PC-9 (cell line): ENCODE results near the gene LRMDA. TPM values are rescaled to one million over a fixed set of nuclear protein-coding genes. Genes with fewer than 3 reads are reported as not detected.

Experiments
- BruUV-seq: library from RNA; stranded (reverse); fragments of 400-500 nt; replicated peaks from 2 replicates; lab custom pipeline; 2021; lab: Mats Ljungman, UMichigan
- CTCF ChIA-PET: fragments of 300-600 bp; sonication (Branson Sonifier 250); formaldehyde crosslinking; loops from one replicate; lab custom pipeline; 2022; ENCODE audit warnings: antibody characterized with exemption; lab: Charles Lee
- POLR2A ChIA-PET: fragments of 300-600 bp; sonication (Branson Sonifier 250); formaldehyde crosslinking; loops from one replicate; lab custom pipeline; 2022; ENCODE audit warnings: antibody characterized with exemption; ENCODE audit not compliant: unreplicated experiment; lab: Charles Lee
- DNase-seq, 2 experiments: peaks; one replicate each; pipeline versions ENCODE4 v3.0.0 to v3.0.0-alpha.2; 2015 to 2022; ENCODE audit warnings: mixed read lengths in 1 of 2
- H2AFZ ChIP-seq: fragments of 200-600 bp; sonication (generic); 2 replicates; pipeline ENCODE4 v1.8.1; 2017; ENCODE audit warnings: antibody characterized with exemption
- H3F3A ChIP-seq: fragments of 200-600 bp; sonication (generic); 2 replicates; pipeline ENCODE4 v1.8.1; 2017; ENCODE audit warnings: antibody characterized with exemption, mild to moderate bottlenecking, low read depth; ENCODE audit not compliant: insufficient read depth
- H3K27ac ChIP-seq: fragments of 200-600 bp; sonication (generic); 2 replicates; pipeline ENCODE4 v1.6.1; 2016; ENCODE audit warnings: mixed run types
- H3K27me3 ChIP-seq: fragments of 200-600 bp; sonication (generic); 2 replicates; pipeline ENCODE4 v1.6.1; 2016; ENCODE audit warnings: low read depth, mixed run types; ENCODE audit not compliant: insufficient read depth
- H3K36me3 ChIP-seq: fragments of 200-600 bp; sonication (generic); 2 replicates; pipeline ENCODE4 v1.6.1; 2016; ENCODE audit warnings: low read depth, mixed run types
- H3K4me1 ChIP-seq: fragments of 200-600 bp; sonication (generic); replicated peaks from 2 replicates; pipeline ENCODE4 v1.6.1; 2016; ENCODE audit warnings: mixed run types; ENCODE audit not compliant: insufficient read depth
- H3K4me2 ChIP-seq: fragments of 200-600 bp; sonication (generic); 2 replicates; pipeline ENCODE4 v1.6.1; 2017; ENCODE audit warnings: mixed run types
- H3K4me3 ChIP-seq: fragments of 200-600 bp; sonication (generic); 2 replicates; pipeline ENCODE4 v1.6.1; 2016; ENCODE audit warnings: mixed run types
- H3K79me2 ChIP-seq: fragments of 200-600 bp; sonication (generic); 2 replicates; pipeline ENCODE4 v1.6.1; 2017; ENCODE audit warnings: low read depth, mixed run types
- H3K9me2 ChIP-seq: fragments of 200-600 bp; sonication (generic); 2 replicates; pipeline ENCODE4 v1.8.1; 2017; ENCODE audit warnings: mild to moderate bottlenecking; ENCODE audit not compliant: insufficient read depth
- H3K9me3 ChIP-seq: fragments of 200-600 bp; sonication (generic); 2 replicates; pipeline ENCODE4 v1.8.1; 2016; ENCODE audit warnings: low read depth; ENCODE audit not compliant: insufficient read depth
- H4K20me1 ChIP-seq: fragments of 200-600 bp; sonication (generic); 2 replicates; pipeline ENCODE4 v1.8.1; 2017; ENCODE audit not compliant: insufficient read depth
- EZH2 ChIP-seq: fragments of 200-600 bp; sonication (generic); IDR thresholded peaks from 2 replicates; pipeline ENCODE4 v1.8.0; 2017; ENCODE audit warnings: antibody characterized with exemption, low read depth
- intact Hi-C: fragments of 100-400 bp; cut with micrococcal nuclease; formaldehyde crosslinking; loops from one replicate; pipeline ENCODE4 v1.10.0; 2022; ENCODE audit not compliant: unreplicated experiment
- total RNA-seq: library from RNA; stranded (reverse); gene quantifications from 2 replicates; pipeline ENCODE4 v1.2.3, GENCODE V29; 2021
- TF ChIP-seq, protein P1 (sequence below): fragments of 200-600 bp; sonication (generic); conservative IDR thresholded peaks from 2 replicates; pipeline ENCODE4 v1.6.1; 2017; ENCODE audit warnings: mixed run types, antibody characterized with exemption, mild to moderate bottlenecking, moderate library complexity

The LRMDA gene
- total RNA-seq, 1 experiment from 2014 or later, result not detected

DNA sequence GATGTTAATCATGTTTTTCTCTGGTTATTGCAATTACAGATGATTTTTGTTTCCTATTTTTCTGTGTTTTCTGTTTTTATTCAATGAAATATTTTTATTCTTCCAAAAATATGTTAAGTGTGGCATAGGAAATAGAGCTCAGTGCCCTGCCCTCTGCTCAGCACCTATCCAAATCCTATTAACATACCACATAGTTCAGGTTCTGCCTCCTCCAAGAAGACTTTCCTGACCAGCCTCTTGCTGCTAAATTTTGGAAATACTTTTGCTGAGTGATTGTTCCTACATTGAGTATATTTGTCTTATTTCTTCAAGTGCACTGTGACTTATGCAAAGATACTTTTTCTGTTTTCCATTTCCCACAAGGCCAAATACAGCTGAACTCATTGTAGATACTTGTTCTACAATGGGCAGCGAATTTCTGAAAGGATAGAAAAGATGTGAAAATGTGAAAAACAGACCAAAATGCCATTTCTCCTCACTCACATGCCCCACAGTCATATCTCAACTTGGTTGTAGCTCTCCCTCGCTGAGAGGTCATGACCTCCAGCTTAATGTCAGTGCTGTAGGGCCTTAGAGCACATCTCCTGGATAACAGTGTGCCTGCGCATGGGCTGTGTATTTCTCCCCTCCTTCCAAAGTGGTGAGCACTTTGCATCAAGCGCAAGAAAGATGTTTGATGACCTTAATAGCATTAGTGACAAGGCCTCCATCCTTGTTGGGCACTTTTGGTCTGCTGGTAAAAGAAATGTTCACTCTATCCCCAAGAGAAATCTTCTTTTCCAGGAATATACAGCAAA lies 677.3 kb downstream of the LRMDA start:
- Histone ChIP-seq H3F3A (no peaks in the 10 kb centered on the region; the same call in 1 of the 2 replicates), H3K9me2 (no peaks in the 10 kb centered on the region), H3K9me3 (no peaks in the 10 kb centered on the region), H3K27ac (no peak overlapping the region), H3K36me3 (no peaks in the 10 kb centered on the region), H3K4me1 (peaks cover 9% of the 10 kb centered on the region), H3K4me3 (no peak overlapping the region), H3K79me2 (no peaks in the 10 kb centered on the region), H2AFZ (no peak overlapping the region), H3K4me2 (no peak overlapping the region), H4K20me1 (no peaks in the 10 kb centered on the region), H3K27me3 (no peaks in the 10 kb centered on the region)
- ChIA-PET POLR2A (no interaction called here), CTCF (no interaction called here)
- intact Hi-C loops, result no loop called here
- no peak for DNase-seq
- no TSS peak for BruUV-seq
- TF ChIP-seq, protein P1, sequence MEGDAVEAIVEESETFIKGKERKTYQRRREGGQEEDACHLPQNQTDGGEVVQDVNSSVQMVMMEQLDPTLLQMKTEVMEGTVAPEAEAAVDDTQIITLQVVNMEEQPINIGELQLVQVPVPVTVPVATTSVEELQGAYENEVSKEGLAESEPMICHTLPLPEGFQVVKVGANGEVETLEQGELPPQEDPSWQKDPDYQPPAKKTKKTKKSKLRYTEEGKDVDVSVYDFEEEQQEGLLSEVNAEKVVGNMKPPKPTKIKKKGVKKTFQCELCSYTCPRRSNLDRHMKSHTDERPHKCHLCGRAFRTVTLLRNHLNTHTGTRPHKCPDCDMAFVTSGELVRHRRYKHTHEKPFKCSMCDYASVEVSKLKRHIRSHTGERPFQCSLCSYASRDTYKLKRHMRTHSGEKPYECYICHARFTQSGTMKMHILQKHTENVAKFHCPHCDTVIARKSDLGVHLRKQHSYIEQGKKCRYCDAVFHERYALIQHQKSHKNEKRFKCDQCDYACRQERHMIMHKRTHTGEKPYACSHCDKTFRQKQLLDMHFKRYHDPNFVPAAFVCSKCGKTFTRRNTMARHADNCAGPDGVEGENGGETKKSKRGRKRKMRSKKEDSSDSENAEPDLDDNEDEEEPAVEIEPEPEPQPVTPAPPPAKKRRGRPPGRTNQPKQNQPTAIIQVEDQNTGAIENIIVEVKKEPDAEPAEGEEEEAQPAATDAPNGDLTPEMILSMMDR, result no peak
- no peak for TF ChIP-seq EZH2

DNA sequence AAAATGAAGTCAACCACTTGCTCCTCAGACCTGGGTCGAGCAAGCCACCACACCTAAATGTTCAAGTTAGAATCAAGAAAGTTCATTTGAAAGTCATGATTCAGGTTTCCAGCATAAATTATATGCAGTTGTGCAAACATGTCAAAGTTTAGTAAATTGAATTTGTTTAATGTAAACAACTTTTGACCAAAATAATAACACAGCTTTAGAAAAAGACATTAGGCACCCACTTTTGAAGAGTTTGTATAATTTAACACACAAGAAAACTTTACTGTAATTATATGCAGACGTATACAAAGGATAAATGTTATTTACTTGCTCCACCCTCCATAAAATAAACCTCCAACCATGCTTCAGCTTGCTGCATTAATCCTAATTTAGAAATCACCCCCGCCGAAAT lies 680.0 kb downstream of the LRMDA start:
- H3K79me2 ChIP-seq, result no peaks in the 10 kb centered on the region
- ChIA-PET POLR2A (no interaction called here), CTCF (no interaction called here)
- no TSS peak for BruUV-seq
- H3K4me1 ChIP-seq, result peaks cover 29% of the 10 kb centered on the region
- intact Hi-C loops, result no loop called here
- no peak overlapping the region for H2AFZ ChIP-seq
- no peak for DNase-seq
- H3K27me3 ChIP-seq, result no peaks in the 10 kb centered on the region
- no peaks in the 10 kb centered on the region for H3K9me2 ChIP-seq
- H3K36me3 ChIP-seq, result no peaks in the 10 kb centered on the region
- no peaks in the 10 kb centered on the region for H4K20me1 ChIP-seq
- TF ChIP-seq EZH2, result no peak
- TF ChIP-seq, protein P1, result no peak
- H3K4me3 ChIP-seq, result no peak overlapping the region
- H3F3A ChIP-seq, result no peaks in the 10 kb centered on the region; the same call in 1 of the 2 replicates
- H3K9me3 ChIP-seq, result no peaks in the 10 kb centered on the region
- no peak overlapping the region for H3K27ac ChIP-seq
- H3K4me2 ChIP-seq, result no peak overlapping the region

DNA sequence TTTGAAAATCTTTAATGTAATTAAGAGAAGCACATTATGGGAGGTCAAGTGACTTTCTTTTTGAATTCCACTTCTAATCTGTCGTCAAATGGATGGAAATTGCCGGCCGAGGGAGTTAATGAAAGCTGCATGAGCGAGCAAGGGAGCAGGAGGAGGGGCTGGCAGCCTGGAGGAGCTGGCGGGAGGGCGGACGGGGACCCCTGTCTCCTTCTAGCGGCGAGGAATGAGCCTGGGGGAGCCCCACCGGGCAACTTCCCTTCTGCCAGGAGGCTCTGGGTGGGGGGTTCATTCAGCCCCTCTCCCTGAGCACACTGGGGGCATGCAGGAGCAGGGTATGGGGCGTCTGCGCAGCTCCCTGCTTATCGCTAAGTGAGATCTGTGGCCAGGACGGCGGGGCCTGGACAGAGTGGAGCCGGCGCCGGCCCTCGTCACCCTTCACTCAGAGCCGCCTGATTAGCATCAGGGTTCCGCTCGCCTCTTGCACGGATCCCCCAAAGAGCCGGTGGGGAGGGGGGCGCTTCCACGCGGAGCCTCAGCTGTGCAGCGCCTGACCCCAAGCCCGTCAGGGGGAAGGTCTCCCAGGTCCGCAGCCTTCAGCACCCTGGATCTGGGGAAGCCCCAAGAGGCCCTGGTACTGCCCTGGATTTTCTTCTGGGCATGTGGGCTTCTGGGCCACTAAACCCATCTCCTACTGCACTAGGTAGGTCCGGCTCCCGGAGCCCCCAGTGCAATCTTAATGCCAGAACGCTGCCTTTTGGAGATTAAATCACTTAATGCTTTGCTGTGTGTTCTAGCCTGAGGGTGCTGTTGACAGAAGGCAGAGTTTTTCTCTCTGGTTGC lies 680.8 kb downstream of the LRMDA start:
- no peaks in the 10 kb centered on the region for H3K27me3 ChIP-seq
- no peak overlapping the region for H3K4me2 ChIP-seq

More for the DNA sequence above, 680.8 kb downstream of the LRMDA start:
- H3K4me3 ChIP-seq, result no peak overlapping the region
- no peak for TF ChIP-seq EZH2
- TF ChIP-seq, protein P1, result no peak
- ChIA-PET POLR2A (no interaction called here), CTCF (no interaction called here)
- H2AFZ ChIP-seq, result no peak overlapping the region
- no peaks in the 10 kb centered on the region for H3K79me2 ChIP-seq
- H3F3A ChIP-seq, result no peaks in the 10 kb centered on the region; the same call in 1 of the 2 replicates
- no TSS peak for BruUV-seq
- H3K9me3 ChIP-seq, result no peaks in the 10 kb centered on the region
- H3K9me2 ChIP-seq, result no peaks in the 10 kb centered on the region
- intact Hi-C loops, result no loop called here
- no peak for DNase-seq
- H3K27ac ChIP-seq, result no peak overlapping the region
- H3K4me1 ChIP-seq, result peaks cover 29% of the 10 kb centered on the region
- no peaks in the 10 kb centered on the region for H4K20me1 ChIP-seq
- no peaks in the 10 kb centered on the region for H3K36me3 ChIP-seq
